ENCODE results near the gene KAT2A.

- no peak for TF ChIP-seq POLR2A (IDR thresholded peaks at IDR 0.05)
- TF ChIP-seq CTCF (IDR thresholded peaks at IDR 0.05) = no peak
Observed at GRCh38 chr17:42126836-42127235, 5.7 kb upstream of the KAT2A start.

Data from esophagus squamous epithelium (tissue), 4 donors.